ENCODE results near the gene AK8. TPM values are rescaled to one million over a fixed set of nuclear protein-coding genes. Genes with fewer than 3 reads are reported as not detected.

AK8 gene
- total and polyA plus RNA-seq, 2 donors from 2014 or later = 6.2 to 6.3 TPM

- H3K9ac ChIP-seq (ENCODE audit: low read length in 3 of 3) = no peak overlapping the region
- H3K9me3 ChIP-seq (ENCODE audit: control insufficient read depth in 2 of 3, insufficient read depth in 1 of 3, low read length in 3 of 3) = no peaks in the 10 kb centered on the region
- no peak for TF ChIP-seq CTCF (IDR thresholded peaks at IDR 0.05; ENCODE audit: borderline replicate concordance, extremely low read depth, insufficient read depth)
- H3K27me3 ChIP-seq (ENCODE audit: control insufficient read depth, insufficient read depth, low read length) = no peaks in the 10 kb centered on the region
- DNase-seq (peak; percentile 45 to 62 (median 49)), FAIRE-seq (no peak)
- H3K4me3 ChIP-seq (ENCODE audit: low read length in 3 of 3) = no peak overlapping the region
- no peaks in the 10 kb centered on the region for H3K36me3 ChIP-seq (ENCODE audit: control insufficient read depth in 2 of 3, insufficient read depth in 3 of 3, low read length in 3 of 3)
- no peaks in the 10 kb centered on the region for H3K4me1 ChIP-seq (ENCODE audit: control insufficient read depth in 2 of 3, insufficient read depth in 2 of 3, low read depth in 1 of 3, low read length in 3 of 3)
- H3K27ac ChIP-seq (ENCODE audit: low read depth in 2 of 2, low read length in 2 of 2) = no peak overlapping the region
- intact Hi-C loops (cut with DNase I) = no loop called here
Measured at GRCh38 chr9:132752877-132753592, 125.0 kb downstream of the AK8 start.

- intact Hi-C loops (cut with DNase I) = no loop called here
- Histone ChIP-seq H3K36me3 (ENCODE audit: control insufficient read depth in 2 of 3, insufficient read depth in 3 of 3, low read length in 3 of 3) (no peaks in the 10 kb centered on the region), H3K27ac (ENCODE audit: low read depth in 2 of 2, low read length in 2 of 2) (no peak overlapping the region), H3K9me3 (ENCODE audit: control insufficient read depth in 2 of 3, insufficient read depth in 1 of 3, low read length in 3 of 3) (no peaks in the 10 kb centered on the region), H3K27me3 (ENCODE audit: control insufficient read depth, insufficient read depth, low read length) (no peaks in the 10 kb centered on the region), H3K4me1 (ENCODE audit: control insufficient read depth in 2 of 3, insufficient read depth in 2 of 3, low read depth in 1 of 3, low read length in 3 of 3) (no peaks in the 10 kb centered on the region), H3K4me3 (ENCODE audit: low read length in 3 of 3) (no peak overlapping the region), H3K9ac (ENCODE audit: low read length in 3 of 3) (no peak overlapping the region)
- no peak for TF ChIP-seq CTCF (IDR thresholded peaks at IDR 0.05; ENCODE audit: borderline replicate concordance, extremely low read depth, insufficient read depth)
- FAIRE-seq = no peak
- DNase-seq = peak in 2 of 5 donors; percentile 4 to 7
Measured at GRCh38 chr9:132750668-132751067, 127.4 kb downstream of the AK8 start.

GRCh38 chr9:132749306-132749705 lies 128.8 kb downstream of the AK8 start:
- H3K4me3 ChIP-seq (ENCODE audit: low read length in 3 of 3) = no peak overlapping the region
- no peak for TF ChIP-seq CTCF (IDR thresholded peaks at IDR 0.05; ENCODE audit: borderline replicate concordance, extremely low read depth, insufficient read depth)

More at GRCh38 chr9:132749306-132749705, 128.8 kb downstream of the AK8 start:
- intact Hi-C loops (cut with DNase I) = no loop called here
- Histone ChIP-seq H3K27me3 (ENCODE audit: control insufficient read depth, insufficient read depth, low read length) (no peaks in the 10 kb centered on the region), H3K9me3 (ENCODE audit: control insufficient read depth in 2 of 3, insufficient read depth in 1 of 3, low read length in 3 of 3) (no peaks in the 10 kb centered on the region), H3K9ac (ENCODE audit: low read length in 3 of 3) (no peak overlapping the region), H3K27ac (ENCODE audit: low read depth in 2 of 2, low read length in 2 of 2) (no peak overlapping the region), H3K4me1 (ENCODE audit: control insufficient read depth in 2 of 3, insufficient read depth in 2 of 3, low read depth in 1 of 3, low read length in 3 of 3) (peaks cover 0 to 3% (median 0%) of the 10 kb centered on the region in 3 donors), H3K36me3 (ENCODE audit: control insufficient read depth in 2 of 3, insufficient read depth in 3 of 3, low read length in 3 of 3) (no peaks in the 10 kb centered on the region)
- FAIRE-seq (no peak), DNase-seq (peak in 2 of 5 donors; percentile 9 to 15)
